ENCODE data around the gene SFXN5.

The SFXN5 gene

GRCh38 chr2:72895154-72895553 lies 176.4 kb downstream of the SFXN5 start:
- H3K9me3 Mint-ChIP-seq, result no peaks in the 10 kb centered on the region

GRCh38 chr2:72894514-72894913 lies 177.0 kb downstream of the SFXN5 start:
- H3K9me3 Mint-ChIP-seq, result no peaks in the 10 kb centered on the region
- H3K4me1 Mint-ChIP-seq (ENCODE audit: low read depth), result peaks cover 1% of the 10 kb centered on the region
- no peaks in the 10 kb centered on the region for H3K36me3 Mint-ChIP-seq (ENCODE audit: low read depth)
- no peak for DNase-seq (ENCODE audit: low spot score)
- H3K27ac Mint-ChIP-seq, result no peak overlapping the region
- no peak overlapping the region for H3K4me3 Mint-ChIP-seq
- H3K27me3 Mint-ChIP-seq (ENCODE audit: low read depth), result peaks cover 27% of the 10 kb centered on the region

More at GRCh38 chr2:72895154-72895553, 176.4 kb downstream of the SFXN5 start:
- H3K27me3 Mint-ChIP-seq (ENCODE audit: low read depth), result peaks cover 28% of the 10 kb centered on the region
- peaks cover 1% of the 10 kb centered on the region for H3K4me1 Mint-ChIP-seq (ENCODE audit: low read depth)
- no peaks in the 10 kb centered on the region for H3K36me3 Mint-ChIP-seq (ENCODE audit: low read depth)
- no peak overlapping the region for H3K27ac Mint-ChIP-seq
- no peak overlapping the region for H3K4me3 Mint-ChIP-seq
- no peak for DNase-seq (ENCODE audit: low spot score)

GRCh38 chr2:72893594-72894319 lies 177.8 kb downstream of the SFXN5 start:
- no peaks in the 10 kb centered on the region for H3K36me3 Mint-ChIP-seq (ENCODE audit: low read depth)
- peaks cover 1% of the 10 kb centered on the region for H3K4me1 Mint-ChIP-seq (ENCODE audit: low read depth)
- DNase-seq (ENCODE audit: low spot score), result no peak
- H3K27me3 Mint-ChIP-seq (ENCODE audit: low read depth), result peaks cover 25% of the 10 kb centered on the region
- H3K9me3 Mint-ChIP-seq, result no peaks in the 10 kb centered on the region
- H3K27ac Mint-ChIP-seq, result no peak overlapping the region
- no peak overlapping the region for H3K4me3 Mint-ChIP-seq

GRCh38 chr2:72892506-72893173 lies 178.9 kb downstream of the SFXN5 start:
- Mint-ChIP-seq H3K27ac (no peak overlapping the region), H3K9me3 (no peaks in the 10 kb centered on the region), H3K27me3 (ENCODE audit: low read depth) (peaks cover 22% of the 10 kb centered on the region), H3K36me3 (ENCODE audit: low read depth) (no peaks in the 10 kb centered on the region), H3K4me3 (no peak overlapping the region), H3K4me1 (ENCODE audit: low read depth) (peaks cover 3% of the 10 kb centered on the region)
- peak; percentile 41 for DNase-seq (ENCODE audit: low spot score)
